GM23338 (cell line): ENCODE results near the gene CNPY3. TPM values are rescaled to one million over a fixed set of nuclear protein-coding genes. Genes with fewer than 3 reads are reported as not detected.

ENCODE experiments used
- ATAC-seq: fragments of 200-7000 bp; cut with Tn5 transposase; 3 replicates; pipeline ENCODE4 v1.9.1; 2020
- DNase-seq: peaks from one replicate; pipeline ENCODE4 v3.0.0-alpha.2; 2015; ENCODE audit warnings: low spot score
- H2AFZ ChIP-seq: fragments of 200-600 bp; sonication (generic); 2 replicates; pipeline ENCODE4 v1.8.0; 2016; ENCODE audit warnings: antibody characterized with exemption, mild to moderate bottlenecking, moderate library complexity
- H3F3A ChIP-seq: fragments of 200-600 bp; sonication (generic); replicated peaks from 2 replicates; pipeline ENCODE4 v1.8.0; 2017; ENCODE audit warnings: antibody characterized with exemption, mixed run types, low read depth
- H3K27ac ChIP-seq: fragments of 200-600 bp; sonication (generic); 2 replicates; pipeline ENCODE4 v1.6.1; 2016; ENCODE audit warnings: low read depth
- H3K27me3 ChIP-seq: fragments of 200-600 bp; sonication (generic); 2 replicates; pipeline ENCODE4 v1.8.0; 2016; ENCODE audit warnings: mild to moderate bottlenecking, mixed run types, moderate library complexity; ENCODE audit not compliant: insufficient read depth
- H3K36me3 ChIP-seq: fragments of 200-600 bp; sonication (generic); 2 replicates; pipeline ENCODE4 v1.8.0; 2016; ENCODE audit warnings: mild to moderate bottlenecking; ENCODE audit not compliant: insufficient read depth
- H3K4me1 ChIP-seq: fragments of 200-600 bp; sonication (generic); 2 replicates; pipeline ENCODE4 v1.8.0; 2016; ENCODE audit warnings: mild to moderate bottlenecking, moderate library complexity; ENCODE audit not compliant: insufficient read depth
- H3K4me2 ChIP-seq: fragments of 200-600 bp; sonication (generic); 2 replicates; pipeline ENCODE4 v1.7.1; 2017; ENCODE audit warnings: mixed run types
- H3K4me3 ChIP-seq: fragments of 200-600 bp; sonication (generic); 2 replicates; pipeline ENCODE4 v1.6.1; 2016; ENCODE audit warnings: mixed run types
- H3K79me2 ChIP-seq: fragments of 200-600 bp; sonication (generic); replicated peaks from 2 replicates; pipeline ENCODE4 v1.8.0; 2017; ENCODE audit warnings: mild to moderate bottlenecking; ENCODE audit not compliant: insufficient read depth
- H3K9me2 ChIP-seq: fragments of 200-600 bp; sonication (generic); 2 replicates; pipeline ENCODE4 v1.8.0; 2017; ENCODE audit not compliant: insufficient read depth
- H4K20me1 ChIP-seq: fragments of 200-600 bp; sonication (generic); replicated peaks from 2 replicates; pipeline ENCODE4 v1.8.0; 2017; ENCODE audit warnings: mild to moderate bottlenecking; ENCODE audit not compliant: insufficient read depth
- H3K27ac Mint-ChIP-seq: 2 replicates; pipeline ENCODE4 v1.8.0; 2020; ENCODE audit warnings: inconsistent platforms, mild to moderate bottlenecking, moderate library complexity, mixed read lengths
- H3K27me3 Mint-ChIP-seq: 3 replicates; pipeline ENCODE4 v1.8.0; 2022; ENCODE audit warnings: low read depth, mild to moderate bottlenecking, moderate library complexity, mixed read lengths, inconsistent platforms; ENCODE audit not compliant: insufficient read depth, poor library complexity
- H3K36me3 Mint-ChIP-seq: 3 replicates; pipeline ENCODE4 v1.8.0; 2021; ENCODE audit warnings: low read depth, mild to moderate bottlenecking, inconsistent platforms, moderate library complexity, mixed read lengths
- H3K4me1 Mint-ChIP-seq: 3 replicates; pipeline ENCODE4 v1.8.0; 2020; ENCODE audit warnings: mild to moderate bottlenecking, inconsistent platforms, mixed read lengths
- H3K4me3 Mint-ChIP-seq: 3 replicates; pipeline ENCODE4 v1.8.0; 2021; ENCODE audit warnings: moderate library complexity, mild to moderate bottlenecking, inconsistent platforms, mixed read lengths
- H3K9me3 Mint-ChIP-seq: 3 replicates; pipeline ENCODE4 v1.8.0; 2020; ENCODE audit warnings: moderate library complexity, mild to moderate bottlenecking, inconsistent platforms, mixed read lengths
- STAT1 ChIP-seq: IDR thresholded peaks from one replicate; pipeline ENCODE4 v1.6.1; 2016; ENCODE audit warnings: antibody characterized with exemption; ENCODE audit not compliant: unreplicated experiment
- ZNF331 ChIP-seq: fragments of 250-450 bp; sonication (Bioruptor Pico); IDR thresholded peaks from 2 replicates; pipeline ENCODE4 v1.5.0; 2020; ENCODE audit warnings: low read depth, mild to moderate bottlenecking, moderate library complexity
- polyA plus RNA-seq: library from polyadenylated mRNA; unstranded; fragments of >200 nt; fragmentation: Nextera tagmentation; extraction: Ambion mirVana; gene quantifications from 2 replicates; pipeline ENCODE4 v1.2.1, GENCODE V29; 2016
- total RNA-seq: library from RNA; depleted of rRNA; stranded (reverse); fragments of >200 nt; shearing (Covaris generic); gene quantifications from 2 replicates; pipeline ENCODE4 v1.2.3, GENCODE V29; 2014
- TF ChIP-seq, protein P1 (sequence below): fragments of 250-450 bp; sonication (Bioruptor Pico); IDR thresholded peaks from 2 replicates; pipeline ENCODE4 v1.5.0; 2020; ENCODE audit warnings: mild to moderate bottlenecking, moderate library complexity
- TF ChIP-seq, protein P2 (sequence below), 2 experiments: fragments of 200-600 bp in 1 of 2; sonication (generic) in 1 of 2; conservative IDR thresholded peaks; 2 replicates each; pipeline versions ENCODE4 v1.5.1 to v1.6.1; 2016 to 2017; ENCODE audit warnings: antibody characterized with exemption in 2 of 2, low read depth in 2 of 2, mild to moderate bottlenecking in 2 of 2, moderate library complexity in 1 of 2

Gene CNPY3
- total and polyA plus RNA-seq, 2 experiments from 2014 or later, result 67.0 to 74.5 TPM

DNA sequence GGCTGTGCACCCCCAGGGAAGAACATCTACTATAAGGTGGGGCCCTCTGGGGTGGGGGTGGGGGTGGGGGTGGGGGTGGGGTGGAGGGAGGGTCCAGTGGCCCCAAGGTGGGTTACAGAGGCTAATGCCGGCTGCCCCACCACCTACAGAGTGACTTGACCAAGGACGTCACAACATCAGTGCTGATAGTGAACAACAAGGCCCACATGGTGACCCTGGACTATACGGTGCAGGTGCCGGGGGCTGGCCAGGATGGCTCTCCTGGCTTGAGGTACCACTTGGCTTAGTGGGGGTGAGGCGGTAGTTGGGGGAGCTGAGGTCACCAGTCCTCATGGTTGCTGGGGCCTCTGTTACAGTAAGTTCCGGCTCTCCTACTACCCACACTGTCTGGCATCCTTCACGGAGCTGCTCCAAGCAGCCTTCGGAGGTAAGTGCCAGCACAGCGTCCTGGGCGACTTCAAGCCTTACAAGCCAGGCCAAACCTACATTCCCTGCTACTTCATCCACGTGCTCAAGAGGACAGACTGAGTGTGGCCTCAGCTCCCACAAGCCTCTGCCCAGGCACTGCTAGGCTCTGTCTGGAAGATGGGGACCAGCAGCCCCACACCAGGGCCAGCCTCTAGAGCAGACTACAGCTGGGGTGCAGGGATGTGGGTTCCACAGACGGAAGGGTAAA lies 34.0 kb downstream of the CNPY3 start (continued):
- TF ChIP-seq, protein P1, sequence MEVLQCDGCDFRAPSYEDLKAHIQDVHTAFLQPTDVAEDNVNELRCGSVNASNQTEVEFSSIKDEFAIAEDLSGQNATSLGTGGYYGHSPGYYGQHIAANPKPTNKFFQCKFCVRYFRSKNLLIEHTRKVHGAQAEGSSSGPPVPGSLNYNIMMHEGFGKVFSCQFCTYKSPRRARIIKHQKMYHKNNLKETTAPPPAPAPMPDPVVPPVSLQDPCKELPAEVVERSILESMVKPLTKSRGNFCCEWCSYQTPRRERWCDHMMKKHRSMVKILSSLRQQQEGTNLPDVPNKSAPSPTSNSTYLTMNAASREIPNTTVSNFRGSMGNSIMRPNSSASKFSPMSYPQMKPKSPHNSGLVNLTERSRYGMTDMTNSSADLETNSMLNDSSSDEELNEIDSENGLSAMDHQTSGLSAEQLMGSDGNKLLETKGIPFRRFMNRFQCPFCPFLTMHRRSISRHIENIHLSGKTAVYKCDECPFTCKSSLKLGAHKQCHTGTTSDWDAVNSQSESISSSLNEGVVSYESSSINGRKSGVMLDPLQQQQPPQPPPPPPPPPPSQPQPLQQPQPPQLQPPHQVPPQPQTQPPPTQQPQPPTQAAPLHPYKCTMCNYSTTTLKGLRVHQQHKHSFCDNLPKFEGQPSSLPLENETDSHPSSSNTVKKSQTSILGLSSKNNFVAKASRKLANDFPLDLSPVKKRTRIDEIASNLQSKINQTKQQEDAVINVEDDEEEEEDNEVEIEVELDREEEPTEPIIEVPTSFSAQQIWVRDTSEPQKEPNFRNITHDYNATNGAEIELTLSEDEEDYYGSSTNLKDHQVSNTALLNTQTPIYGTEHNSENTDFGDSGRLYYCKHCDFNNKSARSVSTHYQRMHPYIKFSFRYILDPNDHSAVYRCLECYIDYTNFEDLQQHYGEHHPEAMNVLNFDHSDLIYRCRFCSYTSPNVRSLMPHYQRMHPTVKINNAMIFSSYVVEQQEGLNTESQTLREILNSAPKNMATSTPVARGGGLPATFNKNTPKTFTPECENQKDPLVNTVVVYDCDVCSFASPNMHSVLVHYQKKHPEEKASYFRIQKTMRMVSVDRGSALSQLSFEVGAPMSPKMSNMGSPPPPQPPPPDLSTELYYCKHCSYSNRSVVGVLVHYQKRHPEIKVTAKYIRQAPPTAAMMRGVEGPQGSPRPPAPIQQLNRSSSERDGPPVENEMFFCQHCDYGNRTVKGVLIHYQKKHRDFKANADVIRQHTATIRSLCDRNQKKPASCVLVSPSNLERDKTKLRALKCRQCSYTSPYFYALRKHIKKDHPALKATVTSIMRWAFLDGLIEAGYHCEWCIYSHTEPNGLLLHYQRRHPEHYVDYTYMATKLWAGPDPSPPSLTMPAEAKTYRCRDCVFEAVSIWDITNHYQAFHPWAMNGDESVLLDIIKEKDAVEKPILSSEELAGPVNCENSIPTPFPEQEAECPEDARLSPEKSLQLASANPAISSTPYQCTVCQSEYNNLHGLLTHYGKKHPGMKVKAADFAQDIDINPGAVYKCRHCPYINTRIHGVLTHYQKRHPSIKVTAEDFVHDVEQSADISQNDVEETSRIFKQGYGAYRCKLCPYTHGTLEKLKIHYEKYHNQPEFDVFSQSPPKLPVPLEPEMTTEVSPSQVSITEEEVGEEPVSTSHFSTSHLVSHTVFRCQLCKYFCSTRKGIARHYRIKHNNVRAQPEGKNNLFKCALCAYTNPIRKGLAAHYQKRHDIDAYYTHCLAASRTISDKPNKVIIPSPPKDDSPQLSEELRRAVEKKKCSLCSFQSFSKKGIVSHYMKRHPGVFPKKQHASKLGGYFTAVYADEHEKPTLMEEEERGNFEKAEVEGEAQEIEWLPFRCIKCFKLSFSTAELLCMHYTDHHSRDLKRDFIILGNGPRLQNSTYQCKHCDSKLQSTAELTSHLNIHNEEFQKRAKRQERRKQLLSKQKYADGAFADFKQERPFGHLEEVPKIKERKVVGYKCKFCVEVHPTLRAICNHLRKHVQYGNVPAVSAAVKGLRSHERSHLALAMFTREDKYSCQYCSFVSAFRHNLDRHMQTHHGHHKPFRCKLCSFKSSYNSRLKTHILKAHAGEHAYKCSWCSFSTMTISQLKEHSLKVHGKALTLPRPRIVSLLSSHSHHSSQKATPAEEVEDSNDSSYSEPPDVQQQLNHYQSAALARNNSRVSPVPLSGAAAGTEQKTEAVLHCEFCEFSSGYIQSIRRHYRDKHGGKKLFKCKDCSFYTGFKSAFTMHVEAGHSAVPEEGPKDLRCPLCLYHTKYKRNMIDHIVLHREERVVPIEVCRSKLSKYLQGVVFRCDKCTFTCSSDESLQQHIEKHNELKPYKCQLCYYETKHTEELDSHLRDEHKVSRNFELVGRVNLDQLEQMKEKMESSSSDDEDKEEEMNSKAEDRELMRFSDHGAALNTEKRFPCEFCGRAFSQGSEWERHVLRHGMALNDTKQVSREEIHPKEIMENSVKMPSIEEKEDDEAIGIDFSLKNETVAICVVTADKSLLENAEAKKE, result no peak
- no peak for TF ChIP-seq ZNF331 (CRISPR knock-in tag)
- TF ChIP-seq, protein P2, sequence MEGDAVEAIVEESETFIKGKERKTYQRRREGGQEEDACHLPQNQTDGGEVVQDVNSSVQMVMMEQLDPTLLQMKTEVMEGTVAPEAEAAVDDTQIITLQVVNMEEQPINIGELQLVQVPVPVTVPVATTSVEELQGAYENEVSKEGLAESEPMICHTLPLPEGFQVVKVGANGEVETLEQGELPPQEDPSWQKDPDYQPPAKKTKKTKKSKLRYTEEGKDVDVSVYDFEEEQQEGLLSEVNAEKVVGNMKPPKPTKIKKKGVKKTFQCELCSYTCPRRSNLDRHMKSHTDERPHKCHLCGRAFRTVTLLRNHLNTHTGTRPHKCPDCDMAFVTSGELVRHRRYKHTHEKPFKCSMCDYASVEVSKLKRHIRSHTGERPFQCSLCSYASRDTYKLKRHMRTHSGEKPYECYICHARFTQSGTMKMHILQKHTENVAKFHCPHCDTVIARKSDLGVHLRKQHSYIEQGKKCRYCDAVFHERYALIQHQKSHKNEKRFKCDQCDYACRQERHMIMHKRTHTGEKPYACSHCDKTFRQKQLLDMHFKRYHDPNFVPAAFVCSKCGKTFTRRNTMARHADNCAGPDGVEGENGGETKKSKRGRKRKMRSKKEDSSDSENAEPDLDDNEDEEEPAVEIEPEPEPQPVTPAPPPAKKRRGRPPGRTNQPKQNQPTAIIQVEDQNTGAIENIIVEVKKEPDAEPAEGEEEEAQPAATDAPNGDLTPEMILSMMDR (conservative IDR thresholded peaks at IDR 0.05; ENCODE audit: low read depth in 2 of 2), result no peak

DNA sequence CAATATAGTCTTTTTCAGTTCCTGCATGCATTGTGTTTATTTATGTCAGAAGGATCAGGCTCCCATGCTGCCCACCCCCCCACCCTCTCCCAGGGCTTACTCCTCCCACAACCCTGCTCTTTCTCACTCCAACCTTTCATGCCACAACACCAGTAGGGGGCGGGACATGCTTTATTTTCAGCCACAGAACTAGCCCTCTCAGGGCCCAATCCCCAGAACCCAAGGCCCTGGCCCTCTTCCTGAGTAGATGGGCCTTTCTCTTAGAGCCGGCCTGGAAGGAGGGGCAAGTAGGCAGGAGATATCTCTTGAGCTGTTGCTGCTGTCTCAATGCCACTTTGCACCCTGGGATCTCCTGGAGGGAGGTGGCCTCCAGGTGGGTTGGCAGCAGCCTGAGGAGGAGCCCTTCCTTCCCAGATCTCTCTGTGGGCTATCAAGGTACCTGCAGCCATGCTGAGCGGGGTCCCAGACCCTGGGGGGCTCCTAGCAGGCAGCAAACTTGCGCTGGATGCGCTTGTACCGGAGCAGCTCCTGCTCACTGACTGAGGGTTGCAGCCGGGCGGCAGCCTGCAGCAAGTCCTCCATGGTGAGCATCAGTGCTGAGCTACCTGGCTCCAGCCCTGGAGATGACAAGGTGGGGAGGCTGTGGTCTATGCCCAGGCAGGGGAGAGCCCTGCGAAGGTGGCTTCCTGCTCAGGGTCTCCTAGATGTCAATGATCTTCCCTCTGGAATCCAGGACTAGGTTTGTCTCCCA lies 34.8 kb downstream of the CNPY3 start:
- H3F3A ChIP-seq, result peaks cover 17% of the 10 kb centered on the region; the same call in 1 of the 2 replicates
- H3K4me3 Mint-ChIP-seq, result no peak overlapping the region

More for the DNA sequence above, 34.8 kb downstream of the CNPY3 start:
- H3K27ac ChIP-seq, result no peak overlapping the region
- no peaks in the 10 kb centered on the region for H4K20me1 ChIP-seq
- TF ChIP-seq, protein P2 (conservative IDR thresholded peaks at IDR 0.05; ENCODE audit: low read depth in 2 of 2), result peak; percentile 52 to 79
- TF ChIP-seq STAT1, result no peak
- peak; percentile 67 for ATAC-seq
- Mint-ChIP-seq H3K27ac (no peak overlapping the region), H3K9me3 (no peaks in the 10 kb centered on the region), H3K36me3 (peaks cover 3% of the 10 kb centered on the region; the same call in 2 of the 3 replicates), H3K4me1 (peaks cover 10% of the 10 kb centered on the region; the same call in 2 of the 3 replicates), H3K27me3 (peaks cover 30% of the 10 kb centered on the region)
- no peak overlapping the region for H3K4me2 ChIP-seq
- peaks cover 7% of the 10 kb centered on the region; the same call in 1 of the 2 replicates for H3K4me1 ChIP-seq
- H3K27me3 ChIP-seq, result peaks cover 21% of the 10 kb centered on the region
- H3K4me3 ChIP-seq, result no peak overlapping the region
- H3K9me2 ChIP-seq, result no peaks in the 10 kb centered on the region
- H3K79me2 ChIP-seq, result no peaks in the 10 kb centered on the region
- no peak overlapping the region for H2AFZ ChIP-seq
- no peaks in the 10 kb centered on the region; the same call in 1 of the 2 replicates for H3K36me3 ChIP-seq
- peak; percentile 96 for DNase-seq
